Stimulated activated CD4-positive, alpha-beta T cell treated with anti-CD3 and anti-CD28 coated beads, Interleukin-15, amount 100 ng/mL, for 1 hour (primary cell): Measurements from ENCODE around the gene SPATA6L.

Source experiments
- DNase-seq, 2 donors: peaks; one replicate each; pipeline ENCODE4 v3.0.0-alpha.2; 2020; ENCODE audit warnings: low read depth in 1 of 2, low spot score in 1 of 2

The SPATA6L gene

DNA sequence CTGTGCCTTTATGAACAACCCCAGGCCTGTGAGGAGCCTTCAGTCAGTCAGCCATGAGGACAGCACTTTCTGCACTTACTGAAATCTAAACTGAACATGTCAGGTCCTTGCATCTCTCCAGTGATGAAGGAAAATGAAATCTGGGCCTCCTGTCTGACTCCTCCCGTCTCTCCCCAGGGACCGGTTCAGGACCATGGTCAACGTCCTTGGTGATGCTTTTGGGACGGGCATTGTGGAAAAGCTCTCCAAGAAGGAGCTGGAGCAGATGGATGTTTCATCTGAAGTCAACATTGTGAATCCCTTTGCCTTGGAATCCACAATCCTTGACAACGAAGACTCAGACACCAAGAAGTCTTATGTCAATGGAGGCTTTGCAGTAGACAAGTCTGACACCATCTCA lies 81.1 kb downstream of the SPATA6L start:
- no peak for DNase-seq

GRCh38 chr9:4584636-4585035 lies 81.6 kb downstream of the SPATA6L start:
- no peak for DNase-seq

- DNase-seq = no peak
Observed at GRCh38 chr9:4583001-4583400, 83.3 kb downstream of the SPATA6L start.

- DNase-seq = no peak
Observed at GRCh38 chr9:4581861-4582565, 84.3 kb downstream of the SPATA6L start.

GRCh38 chr9:4581035-4581760 lies 85.1 kb downstream of the SPATA6L start:
- no peak for DNase-seq

GRCh38 chr9:4579001-4579400 lies 87.3 kb downstream of the SPATA6L start:
- no peak for DNase-seq

DNA sequence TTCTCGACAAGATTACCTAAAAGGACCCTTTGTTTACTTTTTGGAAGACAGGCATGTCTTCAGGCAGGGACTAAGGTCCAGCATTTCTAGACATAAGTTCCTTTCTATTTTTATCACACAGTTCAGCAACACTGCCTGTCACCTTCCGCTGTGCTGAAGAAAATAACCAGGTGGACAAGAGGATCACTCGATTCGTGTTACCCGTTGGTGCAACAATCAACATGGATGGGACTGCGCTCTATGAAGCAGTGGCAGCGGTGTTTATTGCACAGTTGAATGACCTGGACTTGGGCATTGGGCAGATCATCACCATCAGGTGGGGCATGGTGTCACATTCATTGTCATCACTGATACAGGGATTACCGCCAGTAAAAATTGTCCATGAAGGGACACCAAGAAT lies 89.8 kb downstream of the SPATA6L start:
- no peak for DNase-seq

- no peak for DNase-seq
Observed at GRCh38 chr9:4575997-4576396, 90.3 kb downstream of the SPATA6L start.

- DNase-seq = no peak
Observed at GRCh38 chr9:4574657-4575243, 91.5 kb downstream of the SPATA6L start.

DNA sequence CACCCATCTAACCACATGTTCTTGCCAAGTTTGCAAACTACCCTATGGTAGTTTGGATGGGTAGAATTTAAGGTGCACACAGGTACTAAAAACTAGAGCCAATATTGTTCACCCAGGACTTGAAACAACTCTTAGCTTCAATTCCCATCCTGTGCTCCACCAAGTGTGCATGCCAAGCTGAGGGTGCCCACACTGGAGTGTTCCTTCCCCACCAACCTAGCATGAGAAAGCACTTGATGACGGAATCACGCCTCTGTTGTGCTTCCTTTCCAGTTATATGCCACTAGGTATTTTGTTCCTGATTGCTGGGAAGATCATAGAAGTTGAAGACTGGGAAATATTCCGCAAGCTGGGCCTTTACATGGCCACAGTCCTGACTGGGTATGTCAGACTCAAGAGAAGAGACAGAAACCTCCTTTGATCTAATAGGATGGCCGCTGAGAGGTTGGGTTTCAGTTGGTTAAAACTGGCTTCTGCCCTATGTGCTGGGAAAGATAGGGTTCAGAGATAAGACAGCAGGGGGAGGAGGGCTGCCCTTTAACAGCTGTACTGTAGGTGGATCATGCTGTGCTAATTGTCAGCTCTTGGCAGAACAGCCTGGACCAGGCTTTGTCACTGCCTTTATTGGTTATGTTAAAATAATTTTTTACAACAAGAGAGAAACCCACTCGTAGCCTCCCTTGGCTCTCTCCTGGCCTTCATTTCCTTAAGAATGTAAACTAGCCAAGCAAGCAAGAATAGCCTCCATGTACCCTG lies 92.5 kb downstream of the SPATA6L start:
- DNase-seq = no peak

GRCh38 chr9:4573176-4573575 lies 93.1 kb downstream of the SPATA6L start:
- DNase-seq = no peak

DNA sequence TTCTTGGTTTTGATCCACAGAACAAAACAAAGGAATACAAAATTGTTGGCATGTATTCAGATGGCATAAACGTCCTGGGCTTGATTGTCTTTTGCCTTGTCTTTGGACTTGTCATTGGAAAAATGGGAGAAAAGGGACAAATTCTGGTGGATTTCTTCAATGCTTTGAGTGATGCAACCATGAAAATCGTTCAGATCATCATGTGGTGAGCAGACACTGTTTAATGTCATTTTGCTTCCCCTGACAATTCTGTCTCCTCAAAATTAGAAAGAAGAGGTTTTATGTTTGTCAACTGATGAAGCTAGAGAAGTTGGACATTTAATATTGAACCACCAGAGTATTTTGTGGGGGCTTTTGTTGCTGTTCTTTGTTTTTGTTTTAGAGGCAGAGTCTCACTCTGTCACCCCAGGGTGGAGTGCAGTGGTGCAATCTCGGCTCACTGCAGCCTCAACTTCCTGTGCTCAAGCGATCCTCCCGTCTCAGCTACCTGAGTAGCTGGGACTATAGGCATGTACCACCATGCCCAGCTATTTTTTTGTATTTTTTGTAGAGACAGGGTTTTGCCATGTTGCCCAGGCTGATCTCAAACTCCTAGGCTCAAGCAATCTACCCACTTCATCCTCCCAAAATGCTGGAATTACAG lies 94.0 kb downstream of the SPATA6L start:
- DNase-seq = no peak

GRCh38 chr9:4569101-4569500 lies 97.2 kb downstream of the SPATA6L start:
- no peak for DNase-seq

DNA sequence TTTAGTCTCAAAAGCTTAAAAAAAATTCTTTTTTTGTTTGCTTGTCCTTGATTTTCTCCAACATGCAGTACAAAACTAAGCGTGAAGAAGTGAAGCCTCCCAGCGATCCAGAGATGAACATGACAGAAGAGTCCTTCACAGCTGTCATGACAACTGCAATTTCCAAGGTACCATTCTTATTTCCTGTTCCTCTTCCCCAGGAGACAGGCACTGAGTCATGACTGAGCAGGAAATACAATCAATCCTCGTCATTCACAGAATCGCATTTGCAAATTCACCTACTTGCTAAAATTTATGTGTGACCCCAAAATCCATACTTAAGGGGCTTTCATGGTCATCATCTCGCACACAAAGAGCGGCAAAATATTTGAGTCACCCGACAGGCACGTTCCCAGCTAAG lies 98.7 kb downstream of the SPATA6L start:
- DNase-seq = no peak

GRCh38 chr9:4566806-4567205 lies 99.5 kb downstream of the SPATA6L start:
- no peak for DNase-seq

- no peak for DNase-seq
Observed at GRCh38 chr9:4563105-4563504, 103.2 kb downstream of the SPATA6L start.

GRCh38 chr9:4559261-4560182 lies 106.8 kb downstream of the SPATA6L start:
- no peak for DNase-seq

- DNase-seq = no peak
Observed at GRCh38 chr9:4558371-4558998, 107.8 kb downstream of the SPATA6L start.

DNA sequence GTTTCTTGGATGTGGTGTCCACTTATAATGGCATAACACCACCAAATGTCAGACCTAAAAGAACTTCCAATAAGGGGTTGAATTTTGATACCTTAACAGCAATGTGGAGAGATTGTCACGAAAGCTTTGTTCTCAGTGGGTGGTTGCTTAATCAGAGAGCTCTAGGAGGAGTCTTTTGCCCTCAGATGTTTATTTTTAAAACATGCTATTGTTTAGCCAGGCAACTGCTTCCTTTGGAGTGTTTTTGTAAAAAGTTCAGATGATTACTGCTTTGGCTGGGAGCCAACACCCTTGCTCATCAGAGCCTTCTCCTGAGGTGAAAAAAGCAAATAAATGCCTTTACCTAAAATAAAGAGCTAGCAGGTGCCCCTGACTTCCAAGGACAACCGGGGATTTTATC lies 111.0 kb downstream of the SPATA6L start:
- DNase-seq = no peak

GRCh38 chr9:4553951-4554381 lies 112.3 kb downstream of the SPATA6L start:
- DNase-seq = no peak
